ENCODE results near the gene LPAR3. TPM values are rescaled to one million over a fixed set of nuclear protein-coding genes. Genes with fewer than 3 reads are reported as not detected.
A peak's percentile ranks its signal among the peaks of the same experiment; 100 is the strongest.

The LPAR3 gene
- total and polyA plus RNA-seq, 2 of the 13 experiments (the other 11 are each of a cell fraction or from before 2014, with no cell fraction given): not detected

DNA sequence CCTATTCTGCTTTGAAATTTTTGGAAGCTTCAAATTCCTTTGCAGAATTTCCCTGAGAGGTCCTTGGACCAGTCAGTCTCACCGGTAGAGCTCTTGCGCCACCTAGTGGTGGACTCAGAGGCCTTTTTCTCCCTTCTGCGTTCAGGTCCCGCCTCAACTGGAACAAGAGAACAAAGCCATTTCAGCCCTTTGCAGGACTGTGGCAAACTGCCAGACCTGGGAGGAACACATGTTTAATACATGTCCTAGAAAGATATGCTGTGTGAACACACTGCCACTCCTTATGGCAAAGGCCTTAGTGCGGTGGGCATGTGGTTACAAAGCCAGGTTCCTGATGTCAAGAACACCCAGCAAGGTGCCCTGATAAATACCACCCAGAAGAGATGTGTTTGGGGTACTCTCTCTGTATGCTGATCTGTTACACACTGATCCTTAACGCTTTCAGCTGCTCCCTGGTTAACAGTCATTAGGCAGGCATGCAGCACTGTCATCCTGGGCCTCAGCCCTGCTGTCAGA, 120.5 kb downstream of the LPAR3 start (continued):
- no peak for TF ChIP-seq HMGXB4 (CRISPR knock-in tag; IDR thresholded peaks at IDR 0.05; ENCODE audit: borderline replicate concordance in 1 of 2, low read depth in 1 of 2)
- no peak for TF ChIP-seq ZFP36 (IDR thresholded peaks at IDR 0.05; ENCODE audit: borderline replicate concordance, low read depth, low read length, partially characterized antibody)
- no peak for TF ChIP-seq ZNF160 (CRISPR knock-in tag; IDR thresholded peaks at IDR 0.05)
- TF ChIP-seq POLR2AphosphoS2 (IDR thresholded peaks at IDR 0.05; ENCODE audit: low read depth, low read length): no peak
- TF ChIP-seq ARNT (IDR thresholded peaks at IDR 0.05): no peak
- no peak for TF ChIP-seq ZNF646 (CRISPR knock-in tag; IDR thresholded peaks at IDR 0.05)
- peak; percentile 78 for TF ChIP-seq SMC3 (IDR thresholded peaks at IDR 0.05; ENCODE audit: low read length)
- TF ChIP-seq KLF12 (CRISPR knock-in tag; IDR thresholded peaks at IDR 0.05; ENCODE audit: borderline replicate concordance): no peak
- TF ChIP-seq, protein P1, sequence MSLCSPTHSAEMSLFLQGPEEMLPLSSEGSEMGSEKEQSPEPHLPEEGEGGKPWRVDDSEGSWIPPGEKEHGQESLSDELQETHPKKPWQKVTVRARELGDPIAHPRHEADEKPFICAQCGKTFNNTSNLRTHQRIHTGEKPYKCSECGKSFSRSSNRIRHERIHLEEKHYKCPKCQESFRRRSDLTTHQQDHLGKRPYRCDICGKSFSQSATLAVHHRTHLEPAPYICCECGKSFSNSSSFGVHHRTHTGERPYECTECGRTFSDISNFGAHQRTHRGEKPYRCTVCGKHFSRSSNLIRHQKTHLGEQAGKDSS (CRISPR knock-in tag; IDR thresholded peaks at IDR 0.05; ENCODE audit: borderline replicate concordance, low read depth): no peak
- TF ChIP-seq, protein P2, sequence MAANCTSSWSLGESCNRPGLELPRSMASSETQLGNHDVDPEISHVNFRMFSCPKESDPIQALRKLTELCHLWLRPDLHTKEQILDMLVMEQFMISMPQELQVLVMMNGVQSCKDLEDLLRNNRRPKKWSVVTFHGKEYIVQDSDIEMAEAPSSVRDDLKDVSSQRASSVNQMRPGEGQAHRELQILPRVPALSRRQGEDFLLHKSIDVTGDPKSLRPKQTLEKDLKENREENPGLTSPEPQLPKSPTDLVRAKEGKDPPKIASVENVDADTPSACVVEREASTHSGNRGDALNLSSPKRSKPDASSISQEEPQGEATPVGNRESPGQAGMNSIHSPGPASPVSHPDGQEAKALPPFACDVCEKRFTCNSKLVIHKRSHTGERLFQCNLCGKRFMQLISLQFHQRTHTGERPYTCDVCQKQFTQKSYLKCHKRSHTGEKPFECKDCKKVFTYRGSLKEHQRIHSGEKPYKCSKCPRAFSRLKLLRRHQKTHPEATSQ (CRISPR knock-in tag; IDR thresholded peaks at IDR 0.05; ENCODE audit: borderline replicate concordance): no peak
- TF ChIP-seq THAP8 (CRISPR knock-in tag; IDR thresholded peaks at IDR 0.05; ENCODE audit: borderline replicate concordance): no peak

Data from HepG2 (cell line).